HCT116 (cell line): Measurements from ENCODE around the gene OR5AC2. TPM values are rescaled to one million over a fixed set of nuclear protein-coding genes. Genes with fewer than 3 reads are reported as not detected.

Experiments
- ATAC-seq: fragments of 200-7000 bp; cut with Tn5 transposase; 2 replicates; pipeline ENCODE4 v1.9.1; 2020; ENCODE audit warnings: mild to moderate bottlenecking, moderate library complexity
- BruUV-seq: library from RNA; stranded (reverse); fragments of 400-500 nt; replicated peaks from 2 replicates; lab custom pipeline; 2021; lab: Mats Ljungman, UMichigan
- CTCF ChIA-PET: fragments of 300-600 bp; sonication (Branson Sonifier 250); formaldehyde crosslinking; loops from one replicate; lab custom pipeline; 2021; ENCODE audit warnings: antibody characterized with exemption; lab: Charles Lee
- POLR2A ChIA-PET: fragments of 300-600, 350-600 bp; sonication (Branson Sonifier 250); formaldehyde crosslinking; loops from one replicate; lab custom pipeline; 2021; ENCODE audit warnings: antibody characterized with exemption; lab: Charles Lee
- RAD21 ChIA-PET, 2 experiments: fragments of 300-600 bp; sonication (Branson Sonifier 250); formaldehyde crosslinking; loops; one replicate each; lab custom pipeline; 2023; ENCODE audit warnings: low total read pairs in 2 of 2; ENCODE audit not compliant: uncharacterized antibody in 2 of 2, unreplicated experiment in 2 of 2, low non-redundant PET in 1 of 2; lab: Charles Lee
- DNase-seq: peaks from one replicate; pipeline ENCODE4 v3.0.0-alpha.2; 2010; ENCODE audit warnings: low read depth, low spot score
- H2AFZ ChIP-seq: fragments of 200-600 bp; shearing (Covaris generic), sonication (generic); 2 replicates; pipeline ENCODE4 v1.6.1; 2017; ENCODE audit warnings: low read depth, mixed run types, mixed read lengths, antibody characterized with exemption, low read length; ENCODE audit not compliant: poor library complexity, severe bottlenecking
- H3K27ac ChIP-seq: 2 replicates; pipeline ENCODE4 v1.5.1; 2012; ENCODE audit warnings: low read depth, low read length
- H3K27me3 ChIP-seq: fragments of 200-600 bp; sonication (generic); 2 replicates; pipeline ENCODE4 v1.6.1; 2016; ENCODE audit warnings: mixed run types, low read length, mixed read lengths; ENCODE audit not compliant: insufficient read depth
- H3K36me3 ChIP-seq, 2 experiments: fragments of 200-500 bp in 1 of 2; fragments of 200-600 bp in 1 of 2; sonication (Bioruptor generic) in 1 of 2; sonication (generic) in 1 of 2; 2 replicates each; pipeline versions ENCODE4 v1.5.1 to v1.6.1; 2014 to 2016; ENCODE audit warnings: low read length in 2 of 2, inconsistent platforms in 1 of 2, mixed read lengths in 1 of 2, mixed run types in 1 of 2; ENCODE audit not compliant: insufficient read depth in 2 of 2, control insufficient read depth in 1 of 2
- H3K4me1 ChIP-seq, 2 experiments: fragments of 200-600 bp in 1 of 2; sonication (generic) in 1 of 2; 2 replicates each; pipeline versions ENCODE4 v1.5.1 to v1.6.1; 2012 to 2017; ENCODE audit warnings: low read length in 2 of 2, inconsistent platforms in 1 of 2, mild to moderate bottlenecking in 1 of 2, mixed read lengths in 1 of 2, mixed run types in 1 of 2, moderate library complexity in 1 of 2; ENCODE audit not compliant: insufficient read depth in 2 of 2, control insufficient read depth in 1 of 2
- H3K4me2 ChIP-seq: fragments of 200-600 bp; sonication (generic); 2 replicates; pipeline ENCODE4 v1.6.1; 2017; ENCODE audit warnings: mixed run types, low read length, mixed read lengths
- H3K4me3 ChIP-seq, 2 experiments: fragments of 200-600 bp in 1 of 2; sonication (generic) in 1 of 2; replicated peaks in 1 of 2; 2 replicates each; pipeline ENCODE4 v1.5.1; 2011 to 2016; ENCODE audit warnings: low read length in 2 of 2, control low read depth in 1 of 2, low read depth in 1 of 2, mild to moderate bottlenecking in 1 of 2, mixed read lengths in 1 of 2, mixed run types in 1 of 2
- H3K79me2 ChIP-seq: fragments of 200-600 bp; sonication (generic); 2 replicates; pipeline ENCODE4 v1.6.1; 2017; ENCODE audit warnings: mild to moderate bottlenecking, mixed run types, low read length, moderate library complexity, mixed read lengths; ENCODE audit not compliant: insufficient read depth
- H3K9ac ChIP-seq: fragments of 200-600 bp; sonication (generic); 2 replicates; pipeline ENCODE4 v1.6.1; 2016; ENCODE audit warnings: low read length, mixed read lengths
- H3K9me2 ChIP-seq: fragments of 200-600 bp; sonication (generic), shearing (Covaris generic); 2 replicates; pipeline ENCODE4 v1.6.1; 2017; ENCODE audit warnings: mixed run types, mild to moderate bottlenecking, moderate library complexity; ENCODE audit not compliant: insufficient read depth
- H3K9me3 ChIP-seq, 2 experiments: fragments of 200-500 bp in 1 of 2; fragments of 200-600 bp in 1 of 2; sonication (Bioruptor generic) in 1 of 2; sonication (generic) in 1 of 2; 2 replicates each; pipeline ENCODE4 v1.6.1; 2014 to 2017; ENCODE audit warnings: low read length in 2 of 2, mixed read lengths in 2 of 2, inconsistent platforms in 1 of 2, low read depth in 1 of 2, mild to moderate bottlenecking in 1 of 2, mixed run types in 1 of 2, moderate library complexity in 1 of 2; ENCODE audit not compliant: control insufficient read depth in 1 of 2, insufficient read depth in 1 of 2
- H4K20me1 ChIP-seq: fragments of 200-600 bp; sonication (generic), shearing (Covaris generic); 2 replicates; pipeline ENCODE4 v1.6.1; 2017; ENCODE audit warnings: mixed run types, mild to moderate bottlenecking, moderate library complexity; ENCODE audit not compliant: insufficient read depth
- REST ChIP-seq: IDR thresholded peaks from 2 replicates; pipeline ENCODE4 v1.6.1; 2012; ENCODE audit warnings: low read depth
- SIN3A ChIP-seq: IDR thresholded peaks from 2 replicates; pipeline ENCODE4 v1.6.1; 2012; ENCODE audit warnings: low read depth
- ZBTB33 ChIP-seq: IDR thresholded peaks from 2 replicates; pipeline ENCODE4 v1.6.1; 2011; ENCODE audit warnings: mild to moderate bottlenecking, low read length, moderate library complexity; ENCODE audit not compliant: insufficient replicate concordance; ENCODE audit errors: extremely low read depth
- ZNF274 ChIP-seq: fragments of 200-500 bp; sonication (Bioruptor generic); IDR thresholded peaks from 2 replicates; pipeline ENCODE4 v1.6.1; 2014; ENCODE audit warnings: mild to moderate bottlenecking, low read depth, low read length, inconsistent platforms
- intact Hi-C: fragments of 100-400 bp; cut with micrococcal nuclease; formaldehyde crosslinking; loops from 2 replicates; pipeline ENCODE4 v1.10.0; 2022
- total RNA-seq: library from RNA; stranded (reverse); gene quantifications from one replicate; pipeline ENCODE4 v1.2.1, GENCODE V29; 2021; ENCODE audit not compliant: unreplicated experiment

Gene OR5AC2
- total RNA-seq, 1 experiment from 2014 or later = not detected

- no peaks in the 10 kb centered on the region for H3K79me2 ChIP-seq
Observed at GRCh38 chr3:98056035-98056434, 30.9 kb upstream of the OR5AC2 start.

More at GRCh38 chr3:98056035-98056434, 30.9 kb upstream of the OR5AC2 start:
- no peak for DNase-seq
- no TSS peak for BruUV-seq
- Histone ChIP-seq H3K27ac (no peak overlapping the region), H3K9me2 (no peaks in the 10 kb centered on the region), H3K9me3 (no peaks in the 10 kb centered on the region), H2AFZ (no peak overlapping the region), H3K9ac (no peak overlapping the region), H3K27me3 (no peaks in the 10 kb centered on the region), H4K20me1 (no peaks in the 10 kb centered on the region), H3K36me3 (no peaks in the 10 kb centered on the region), H3K4me2 (no peak overlapping the region), H3K4me1 (no peaks in the 10 kb centered on the region), H3K4me3 (no peak overlapping the region)
- ChIA-PET POLR2A (no interaction called here), RAD21 (no interaction called here), CTCF (no interaction called here)
- intact Hi-C loops = loop anchor here (10.0 kb wide), 1 partner anchor 949 kb away; no protein-coding TSS in a partner anchor
- TF ChIP-seq SIN3A (no peak), ZNF274 (no peak), ZBTB33 (no peak), REST (no peak)
- no peak for ATAC-seq
